Astrocyte of the cerebellum (primary cell): ENCODE data around the gene NCOR2.

ENCODE experiments used
- DNase-seq: peaks from one replicate; pipeline ENCODE4 v3.0.0-alpha.2; 2011; ENCODE audit warnings: low read depth
- H3K4me3 ChIP-seq: 2 replicates; pipeline ENCODE4 v1.5.1; 2011; ENCODE audit warnings: mild to moderate bottlenecking, low read depth, low read length, moderate library complexity
- in situ Hi-C: cut with HindIII; loops from 2 replicates; pipeline ENCODE4 v1.10.0; 2017; ENCODE audit warnings: low sequenced_read_pairs
- TF ChIP-seq, protein P1 (sequence below): IDR thresholded peaks from 2 replicates; pipeline ENCODE4 v1.5.1; 2012; ENCODE audit warnings: low read length, low read depth, moderate library complexity, mild to moderate bottlenecking; ENCODE audit errors: missing control alignments

NCOR2 gene

GRCh38 chr12:124566997-124567672, at the start of gene NCOR2:
TSS of gene NCOR2 (minus strand) at chr12:124567612. CDS start at chr12:124495251, 72,361 bp downstream.
- in situ Hi-C loops = no loop called here
- H3K4me3 ChIP-seq = peak within 1 kb of the TSS; percentile 90
- TF ChIP-seq, protein P1, sequence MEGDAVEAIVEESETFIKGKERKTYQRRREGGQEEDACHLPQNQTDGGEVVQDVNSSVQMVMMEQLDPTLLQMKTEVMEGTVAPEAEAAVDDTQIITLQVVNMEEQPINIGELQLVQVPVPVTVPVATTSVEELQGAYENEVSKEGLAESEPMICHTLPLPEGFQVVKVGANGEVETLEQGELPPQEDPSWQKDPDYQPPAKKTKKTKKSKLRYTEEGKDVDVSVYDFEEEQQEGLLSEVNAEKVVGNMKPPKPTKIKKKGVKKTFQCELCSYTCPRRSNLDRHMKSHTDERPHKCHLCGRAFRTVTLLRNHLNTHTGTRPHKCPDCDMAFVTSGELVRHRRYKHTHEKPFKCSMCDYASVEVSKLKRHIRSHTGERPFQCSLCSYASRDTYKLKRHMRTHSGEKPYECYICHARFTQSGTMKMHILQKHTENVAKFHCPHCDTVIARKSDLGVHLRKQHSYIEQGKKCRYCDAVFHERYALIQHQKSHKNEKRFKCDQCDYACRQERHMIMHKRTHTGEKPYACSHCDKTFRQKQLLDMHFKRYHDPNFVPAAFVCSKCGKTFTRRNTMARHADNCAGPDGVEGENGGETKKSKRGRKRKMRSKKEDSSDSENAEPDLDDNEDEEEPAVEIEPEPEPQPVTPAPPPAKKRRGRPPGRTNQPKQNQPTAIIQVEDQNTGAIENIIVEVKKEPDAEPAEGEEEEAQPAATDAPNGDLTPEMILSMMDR = no peak
- DNase-seq = no peak

DNA sequence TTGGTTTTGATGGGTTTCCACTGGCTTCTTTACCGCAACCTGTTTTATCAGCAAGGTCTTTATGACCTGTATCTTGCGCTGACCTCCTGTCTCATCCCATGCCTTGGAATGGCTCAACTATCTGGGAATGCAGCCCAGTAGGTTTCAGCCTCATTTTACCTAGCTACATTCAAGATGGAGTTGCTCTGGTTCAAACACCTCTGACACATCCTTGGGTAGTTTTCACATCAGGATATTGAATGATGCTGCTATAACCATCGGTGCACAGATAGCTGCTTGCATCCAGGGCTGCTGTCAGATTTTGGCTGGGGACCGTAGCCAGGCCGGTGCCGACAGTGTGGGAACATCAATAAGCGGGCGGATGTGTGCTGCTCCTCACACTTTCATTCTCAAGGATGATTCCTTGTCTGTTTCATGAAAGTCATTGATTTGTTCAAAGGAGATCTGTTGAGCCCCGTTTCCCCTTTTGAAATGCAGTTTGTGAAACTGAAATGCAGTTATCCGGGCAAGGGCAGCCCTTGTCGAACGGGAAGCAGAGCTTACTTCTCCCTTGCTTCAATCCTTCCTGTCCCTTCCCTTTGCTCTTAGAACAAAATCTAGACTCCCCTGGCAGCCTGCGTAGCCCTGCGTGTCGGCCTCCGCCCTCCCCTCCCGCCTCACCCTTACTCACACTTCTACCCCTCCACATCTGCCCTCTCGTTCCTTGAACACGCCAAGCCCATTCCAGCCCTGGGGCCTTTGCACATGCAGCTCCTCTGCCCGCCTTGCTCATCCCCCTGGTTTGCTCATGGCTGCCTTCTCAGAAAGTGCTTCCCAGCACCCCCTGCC, 49.2 kb upstream of the NCOR2 start:
- no peak for DNase-seq
- TF ChIP-seq, protein P1 = no peak
- H3K4me3 ChIP-seq = no peak overlapping the region
- in situ Hi-C loops = no loop called here

- in situ Hi-C loops = no loop called here
- no peak for DNase-seq
These were observed 47.3 kb upstream of the NCOR2 start for GRCh38 chr12:124614512-124615292.

GRCh38 chr12:124613151-124613585, 45.8 kb upstream of the NCOR2 start:
- peak; percentile 82 for DNase-seq
- in situ Hi-C loops = no loop called here

More at GRCh38 chr12:124614512-124615292, 47.3 kb upstream of the NCOR2 start:
- TF ChIP-seq, protein P1 = no peak
- no peak overlapping the region for H3K4me3 ChIP-seq

DNA sequence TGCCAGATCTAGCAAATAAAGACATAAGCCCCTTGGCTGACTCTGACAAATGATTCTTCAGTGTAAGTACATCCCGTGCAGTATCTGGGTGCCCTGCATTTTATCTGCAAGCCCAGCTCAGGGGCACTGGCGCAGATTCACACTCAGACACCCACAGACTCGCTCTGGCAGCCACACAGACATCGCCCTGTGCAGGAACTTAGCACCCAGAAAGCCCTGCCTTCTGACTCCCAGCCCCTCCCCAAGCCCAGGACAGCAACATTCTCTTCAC, 44.9 kb upstream of the NCOR2 start:
- no peak for DNase-seq
- TF ChIP-seq, protein P1 = no peak
- no peak overlapping the region for H3K4me3 ChIP-seq
- in situ Hi-C loops = no loop called here

More at GRCh38 chr12:124613151-124613585, 45.8 kb upstream of the NCOR2 start:
- H3K4me3 ChIP-seq = no peak overlapping the region
- TF ChIP-seq, protein P1 = no peak

DNA sequence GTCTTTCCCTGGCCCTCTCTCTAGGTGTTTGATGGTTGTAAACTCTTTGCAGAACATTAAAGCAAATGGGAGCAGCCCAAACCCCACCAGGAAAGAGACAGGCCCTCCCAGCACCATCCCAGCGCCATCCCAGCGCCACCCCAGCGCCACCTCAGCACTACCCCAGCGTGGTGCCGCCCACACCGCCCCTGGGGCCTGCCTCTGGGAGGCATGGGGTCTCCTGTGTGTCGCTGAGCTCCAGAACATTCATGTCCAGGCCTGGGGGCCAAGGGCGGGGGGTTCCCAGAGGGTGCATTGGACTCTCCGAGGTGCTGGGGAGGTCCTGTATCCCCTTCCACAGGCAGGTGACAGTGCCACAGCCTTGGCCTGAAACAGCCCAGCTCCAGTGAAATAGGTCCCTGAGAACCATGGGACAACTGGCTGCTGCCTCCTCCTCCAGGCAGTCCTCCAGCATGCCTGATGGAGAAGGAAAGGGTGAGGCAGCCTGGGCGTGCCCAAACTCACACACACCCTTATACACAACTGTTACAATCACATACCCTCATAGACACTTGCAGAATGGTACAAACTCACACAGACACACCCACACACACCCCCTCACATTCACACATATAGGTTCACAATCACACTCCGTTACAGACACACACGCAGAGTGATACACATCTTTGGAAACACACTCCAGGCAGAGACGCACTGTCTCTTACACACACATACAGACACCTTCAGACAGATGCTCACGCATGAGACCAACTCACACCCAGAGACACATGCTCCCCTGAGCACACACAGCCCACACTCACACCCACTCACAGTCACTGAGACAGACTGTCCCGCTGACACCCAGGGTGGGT, 44.4 kb upstream of the NCOR2 start:
- H3K4me3 ChIP-seq = no peak overlapping the region
- no peak for DNase-seq
- TF ChIP-seq, protein P1 = no peak
- in situ Hi-C loops = no loop called here
